SK-N-SH treated with all-trans-retinoic acid at 6 μM for 48 hours (cell line): Measurements from ENCODE around the gene CLCN1.

Experiments
- ARNTL ChIP-seq: fragments of 450-650 bp; formaldehyde crosslinking; IDR thresholded peaks from 2 replicates; pipeline ENCODE4 v1.5.0; 2020; ENCODE audit warnings: low read depth, mild to moderate bottlenecking, moderate library complexity, borderline replicate concordance
- CSDC2 ChIP-seq: fragments of 250-450 bp; sonication (Bioruptor Pico); IDR thresholded peaks from 2 replicates; pipeline ENCODE4 v1.5.0; 2020; ENCODE audit warnings: mild to moderate bottlenecking, moderate library complexity
- ISL1 ChIP-seq: fragments of 250-450 bp; sonication (Bioruptor Pico); IDR thresholded peaks from 2 replicates; pipeline ENCODE4 v2.1.2; 2022; ENCODE audit warnings: mild to moderate bottlenecking, moderate library complexity
- OSR1 ChIP-seq: fragments of 250-450 bp; sonication (Bioruptor Pico); IDR thresholded peaks from 2 replicates; pipeline ENCODE4 v1.8.0; 2022; ENCODE audit warnings: moderate library complexity, mild to moderate bottlenecking, inconsistent platforms
- PATZ1 ChIP-seq: fragments of 250-450 bp; sonication (Bioruptor Pico); IDR thresholded peaks from 2 replicates; pipeline ENCODE4 v1.8.0; 2020; ENCODE audit warnings: mild to moderate bottlenecking, moderate library complexity, borderline replicate concordance
- RARB ChIP-seq: fragments of 250-450 bp; sonication (Bioruptor Pico); IDR thresholded peaks from 2 replicates; pipeline ENCODE4 v1.8.0; 2021; ENCODE audit warnings: mild to moderate bottlenecking, moderate library complexity
- SNAI2 ChIP-seq: fragments of 250-450 bp; sonication (Bioruptor Pico); IDR thresholded peaks from 2 replicates; pipeline ENCODE4 v1.5.0; 2020; ENCODE audit warnings: mild to moderate bottlenecking, moderate library complexity
- TOX ChIP-seq: fragments of 250-450 bp; sonication (Bioruptor Pico); IDR thresholded peaks from 2 replicates; pipeline ENCODE4 v1.8.0; 2021; ENCODE audit warnings: mild to moderate bottlenecking, moderate library complexity, borderline replicate concordance
- ZC3H10 ChIP-seq: fragments of 250-450 bp; sonication (Bioruptor Pico); IDR thresholded peaks from 2 replicates; pipeline ENCODE4 v1.5.1; 2021; ENCODE audit warnings: mild to moderate bottlenecking, moderate library complexity
- ZFP3 ChIP-seq: fragments of 250-450 bp; sonication (Bioruptor Pico); IDR thresholded peaks from 2 replicates; pipeline ENCODE4 v1.5.0; 2020; ENCODE audit warnings: mild to moderate bottlenecking, moderate library complexity
- ZNF70 ChIP-seq: fragments of 450-650 bp; formaldehyde crosslinking; IDR thresholded peaks from 2 replicates; pipeline ENCODE4 v1.5.0; 2020; ENCODE audit warnings: mild to moderate bottlenecking, moderate library complexity
- TF ChIP-seq, protein P1 (sequence below): fragments of 250-450 bp; sonication (Bioruptor Pico); IDR thresholded peaks from 2 replicates; pipeline ENCODE4 v1.5.1; 2021; ENCODE audit warnings: mild to moderate bottlenecking, moderate library complexity

DNA sequence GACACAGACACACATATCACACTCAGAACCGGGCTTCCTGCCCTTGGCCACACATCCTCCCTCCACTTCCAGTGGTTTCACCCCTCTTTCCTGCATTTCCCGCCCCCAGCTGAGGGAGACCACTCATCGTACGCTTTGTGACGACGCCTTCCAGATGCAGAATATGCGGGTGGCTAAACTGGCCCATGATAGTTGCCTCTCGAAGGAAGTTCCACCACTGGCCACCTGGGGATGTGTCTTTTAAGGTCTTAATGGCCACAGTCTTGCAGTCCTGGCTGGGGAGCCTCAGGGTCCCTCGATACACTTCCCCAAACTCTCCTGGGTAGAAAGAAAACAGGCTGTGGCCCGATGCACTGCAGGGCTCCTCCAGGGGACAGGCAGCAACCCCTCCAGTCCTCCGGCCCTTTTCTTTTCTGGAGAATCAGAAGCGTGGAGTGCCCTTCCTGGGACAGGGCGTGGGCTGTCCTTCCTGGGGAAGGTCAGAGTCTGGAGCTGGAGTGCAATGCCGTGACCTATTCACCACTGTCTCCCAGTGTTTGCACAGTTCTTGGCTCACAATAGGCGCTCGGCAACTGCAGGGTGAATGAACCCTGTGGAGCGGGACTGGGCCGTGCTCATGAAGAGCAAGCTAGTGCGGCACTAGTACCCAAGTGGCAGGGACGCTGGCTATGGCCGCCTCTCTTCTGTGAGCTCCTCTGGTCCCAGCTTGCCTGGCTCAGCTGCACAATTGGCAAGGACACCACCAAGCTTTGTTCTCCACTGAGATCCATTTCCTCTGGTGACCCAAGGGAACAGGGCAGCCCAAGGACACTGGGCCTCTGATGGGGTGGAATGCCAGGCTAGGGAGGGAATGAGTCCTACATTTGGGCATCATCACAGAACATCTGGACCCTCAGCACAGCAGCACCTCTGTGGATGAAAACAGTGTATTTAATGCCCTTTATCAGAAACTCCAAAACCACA, 79.6 kb downstream of the CLCN1 start:
- no peak for TF ChIP-seq CSDC2 (CRISPR knock-in tag)
- no peak for TF ChIP-seq ARNTL (CRISPR knock-in tag)
- no peak for TF ChIP-seq ISL1 (CRISPR knock-in tag)
- TF ChIP-seq SNAI2 (CRISPR knock-in tag) = no peak
- peak; percentile 19; the same call in 1 of the 2 replicates for TF ChIP-seq RARB
- TF ChIP-seq ZNF70 (CRISPR knock-in tag) = no peak
- no peak; the same call in none of the 2 replicates for TF ChIP-seq ZC3H10
- TF ChIP-seq OSR1 (CRISPR knock-in tag) = no peak
- TF ChIP-seq TOX (CRISPR knock-in tag) = no peak
- TF ChIP-seq, protein P1, sequence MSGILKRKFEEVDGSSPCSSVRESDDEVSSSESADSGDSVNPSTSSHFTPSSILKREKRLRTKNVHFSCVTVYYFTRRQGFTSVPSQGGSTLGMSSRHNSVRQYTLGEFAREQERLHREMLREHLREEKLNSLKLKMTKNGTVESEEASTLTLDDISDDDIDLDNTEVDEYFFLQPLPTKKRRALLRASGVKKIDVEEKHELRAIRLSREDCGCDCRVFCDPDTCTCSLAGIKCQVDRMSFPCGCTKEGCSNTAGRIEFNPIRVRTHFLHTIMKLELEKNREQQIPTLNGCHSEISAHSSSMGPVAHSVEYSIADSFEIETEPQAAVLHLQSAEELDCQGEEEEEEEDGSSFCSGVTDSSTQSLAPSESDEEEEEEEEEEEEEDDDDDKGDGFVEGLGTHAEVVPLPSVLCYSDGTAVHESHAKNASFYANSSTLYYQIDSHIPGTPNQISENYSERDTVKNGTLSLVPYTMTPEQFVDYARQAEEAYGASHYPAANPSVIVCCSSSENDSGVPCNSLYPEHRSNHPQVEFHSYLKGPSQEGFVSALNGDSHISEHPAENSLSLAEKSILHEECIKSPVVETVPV (CRISPR knock-in tag) = no peak
- TF ChIP-seq PATZ1 (CRISPR knock-in tag) = no peak
- TF ChIP-seq ZFP3 (CRISPR knock-in tag) = no peak
